ENCODE data around the gene PRCC.

Gene PRCC

GRCh38 chr1:156845953-156846545 lies 78.7 kb downstream of the PRCC start:
- no peak for DNase-seq

- DNase-seq, result no peak
Observed at GRCh38 chr1:156846643-156847042, 79.3 kb downstream of the PRCC start.

- no peak for DNase-seq
Observed at GRCh38 chr1:156847591-156848460, 80.5 kb downstream of the PRCC start.

GRCh38 chr1:156848461-156849150 lies 81.3 kb downstream of the PRCC start:
- no peak for DNase-seq

GRCh38 chr1:156849151-156849496 lies 81.8 kb downstream of the PRCC start:
- no peak for DNase-seq

Measured in right hindlimb (tissue), 1 donor.